Retina (tissue), 1 donor: ENCODE data around the gene PRKCQ.
A peak's percentile ranks its signal among the peaks of the same experiment; 100 is the strongest.
"Not testable (repeated sequence)": the region's sequence is repeated elsewhere in the genome, so short reads cannot be mapped to it uniquely, and the experiment has no call there.

Experiments used
- DNase-seq: peaks from one replicate; pipeline ENCODE4 v3.0.0-alpha.2; 2016

PRKCQ gene

DNA sequence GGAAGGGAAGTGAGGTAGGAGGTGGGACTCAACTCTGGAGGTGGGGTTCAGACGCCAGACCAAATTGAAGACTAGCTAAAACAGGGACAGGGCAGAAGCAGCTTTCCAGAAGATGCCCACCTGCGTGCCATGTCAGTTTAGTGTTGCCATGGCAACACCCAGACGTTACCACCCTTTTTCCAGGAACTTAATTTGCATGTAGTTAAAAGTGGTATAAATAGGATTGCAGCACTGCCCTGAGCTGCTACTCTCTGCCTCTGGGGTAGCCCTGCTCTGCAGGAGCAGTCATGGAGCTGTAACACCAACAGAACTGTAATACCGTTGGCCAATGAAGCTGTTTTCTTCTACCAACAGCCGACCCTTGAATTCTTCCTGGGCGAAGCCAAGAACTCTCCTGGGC is 93.8 kb downstream of the PRKCQ start:
- no peak for DNase-seq

DNA sequence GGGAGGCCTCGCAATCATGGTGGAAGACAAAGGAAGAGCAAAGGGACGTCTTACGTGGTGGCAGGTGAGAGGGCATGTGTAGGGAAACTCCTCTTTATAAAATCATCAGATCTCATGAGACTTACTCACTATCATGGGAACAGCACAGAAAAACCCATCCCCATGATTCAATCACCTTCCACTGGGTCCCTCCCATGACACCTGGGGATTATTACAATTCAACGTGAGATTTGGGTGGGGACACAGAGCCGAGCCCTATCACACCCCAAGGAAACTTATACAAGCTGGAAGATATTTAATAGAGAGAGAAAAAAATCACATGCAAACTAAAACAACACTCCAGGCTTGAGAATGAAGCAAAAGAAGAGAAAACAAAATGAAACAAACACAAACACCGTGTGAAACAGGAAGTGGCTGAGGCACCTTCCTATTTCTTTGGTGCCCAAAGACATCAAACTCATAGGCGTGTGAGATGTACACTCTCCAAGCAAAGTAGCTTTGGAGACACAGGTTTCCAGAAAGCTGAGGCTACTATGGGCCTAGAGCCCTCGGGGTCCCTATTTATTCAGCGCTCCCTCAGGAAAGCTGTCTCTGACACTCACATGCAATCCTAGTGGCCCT is 97.2 kb downstream of the PRKCQ start:
- no peak for DNase-seq

DNA sequence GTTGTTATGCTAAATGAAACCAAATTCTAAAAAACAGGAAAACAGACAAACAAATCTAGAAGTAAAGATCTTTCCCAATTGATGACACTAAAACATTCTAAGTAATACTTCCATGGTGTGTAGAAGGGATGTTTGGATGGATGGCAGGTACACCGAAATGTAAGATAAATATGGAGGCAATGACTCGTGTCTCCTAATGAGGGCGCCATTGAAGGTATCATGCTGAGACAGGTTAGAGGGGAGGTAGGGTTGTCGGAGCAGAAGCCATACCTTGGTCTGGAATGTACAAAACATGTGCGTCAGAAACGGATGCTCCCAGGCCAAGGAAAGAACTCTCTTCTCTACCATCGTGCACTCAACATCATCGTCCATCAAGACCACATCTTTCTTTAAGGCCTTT is 101.4 kb downstream of the PRKCQ start:
- DNase-seq: no peak

DNA sequence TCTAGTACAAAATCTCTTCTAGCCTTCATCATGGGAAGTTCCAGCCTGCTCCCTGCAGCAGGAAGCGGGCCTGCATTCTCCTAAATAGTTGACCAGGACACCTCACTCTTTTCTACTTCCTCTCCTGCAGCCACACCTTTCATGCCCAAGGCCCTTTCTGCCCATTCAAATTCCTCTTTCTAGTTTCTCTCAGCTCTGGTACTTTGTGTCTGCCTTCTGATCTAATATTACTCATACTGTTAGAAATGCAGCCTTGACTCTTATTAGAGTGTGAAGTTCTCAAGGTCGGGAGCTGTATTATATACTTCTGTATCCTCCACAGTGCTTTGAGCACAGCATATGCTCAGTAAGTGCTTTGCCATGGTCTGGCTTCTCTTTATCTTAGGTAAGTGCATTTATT is 103.1 kb downstream of the PRKCQ start:
- no peak for DNase-seq

DNA sequence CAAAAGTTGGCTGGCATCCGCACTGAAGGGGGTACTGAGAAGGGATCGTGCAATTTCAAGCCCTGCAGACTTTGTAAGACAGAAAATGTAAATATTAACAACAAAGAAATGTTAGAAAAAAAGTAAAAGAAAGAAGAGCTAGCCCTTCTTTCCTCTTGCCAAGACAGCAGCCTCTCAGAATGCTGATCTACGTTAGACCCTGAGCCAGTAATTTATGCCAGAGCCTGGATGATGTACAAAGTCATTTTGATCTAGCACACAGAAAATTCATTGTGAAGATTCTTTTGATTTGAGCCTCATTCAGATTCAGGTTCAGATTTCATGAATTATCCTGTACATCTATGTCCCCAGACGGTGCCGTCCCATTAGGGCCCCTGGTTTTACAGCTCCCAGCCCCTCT is 105.2 kb downstream of the PRKCQ start:
- DNase-seq: no peak

DNA sequence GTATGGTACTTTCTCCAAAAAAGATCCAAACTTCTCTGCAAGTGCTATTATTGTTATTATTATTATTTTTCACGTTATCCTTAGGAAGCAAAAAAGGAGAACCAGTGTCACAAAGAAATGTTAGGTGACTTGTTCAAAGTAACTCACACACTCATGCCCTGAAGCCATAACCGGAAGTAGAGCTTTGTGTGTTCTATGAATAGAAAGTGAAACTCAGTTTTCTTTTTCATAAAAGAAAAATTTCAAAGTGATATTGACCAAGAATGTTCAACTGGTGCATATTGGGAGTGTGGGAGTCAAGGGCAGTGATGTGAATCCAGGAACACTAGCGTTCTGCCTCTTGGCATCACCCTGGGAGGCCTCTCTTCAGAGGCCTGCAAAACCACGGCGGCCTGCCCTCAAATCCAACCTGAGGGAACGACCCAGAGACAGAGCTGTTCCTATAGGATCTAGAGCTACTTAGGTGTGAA is 106.1 kb downstream of the PRKCQ start:
- no peak for DNase-seq

DNA sequence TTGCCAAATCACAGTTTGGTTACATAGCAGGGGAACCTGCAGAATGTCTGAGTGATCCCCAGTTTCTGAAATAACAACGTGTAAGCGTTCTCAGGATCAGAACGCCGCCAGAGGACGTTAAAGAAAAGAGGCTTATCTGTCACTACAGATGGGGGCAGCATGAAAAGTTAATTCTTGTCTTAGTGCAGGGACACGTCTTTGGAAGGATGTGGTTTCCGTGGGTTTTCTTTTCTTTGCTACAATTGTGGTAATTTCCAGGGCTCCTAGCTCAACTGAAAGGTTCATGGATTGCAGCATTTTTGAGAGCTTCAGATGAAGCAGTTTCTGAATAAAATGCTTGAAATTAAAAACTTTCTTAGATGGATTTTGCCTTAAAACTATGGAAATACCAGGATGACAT is 106.6 kb downstream of the PRKCQ start:
- no peak for DNase-seq

DNA sequence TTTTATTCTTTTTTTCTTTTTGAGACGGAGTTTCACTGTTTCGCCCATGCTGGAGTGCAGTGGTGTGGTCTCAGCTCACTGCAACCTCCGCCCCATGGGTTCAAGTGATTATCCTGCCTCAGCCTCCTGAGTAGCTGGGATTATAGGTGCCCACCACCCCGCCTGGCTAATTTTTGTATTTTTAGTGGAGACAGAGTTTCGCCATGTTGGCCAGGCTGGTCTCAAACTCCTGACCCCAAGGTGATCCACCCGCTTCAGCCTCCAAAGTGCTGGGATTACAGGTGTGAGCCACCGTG is 107.4 kb downstream of the PRKCQ start:
- DNase-seq: not testable (repeated sequence)

DNA sequence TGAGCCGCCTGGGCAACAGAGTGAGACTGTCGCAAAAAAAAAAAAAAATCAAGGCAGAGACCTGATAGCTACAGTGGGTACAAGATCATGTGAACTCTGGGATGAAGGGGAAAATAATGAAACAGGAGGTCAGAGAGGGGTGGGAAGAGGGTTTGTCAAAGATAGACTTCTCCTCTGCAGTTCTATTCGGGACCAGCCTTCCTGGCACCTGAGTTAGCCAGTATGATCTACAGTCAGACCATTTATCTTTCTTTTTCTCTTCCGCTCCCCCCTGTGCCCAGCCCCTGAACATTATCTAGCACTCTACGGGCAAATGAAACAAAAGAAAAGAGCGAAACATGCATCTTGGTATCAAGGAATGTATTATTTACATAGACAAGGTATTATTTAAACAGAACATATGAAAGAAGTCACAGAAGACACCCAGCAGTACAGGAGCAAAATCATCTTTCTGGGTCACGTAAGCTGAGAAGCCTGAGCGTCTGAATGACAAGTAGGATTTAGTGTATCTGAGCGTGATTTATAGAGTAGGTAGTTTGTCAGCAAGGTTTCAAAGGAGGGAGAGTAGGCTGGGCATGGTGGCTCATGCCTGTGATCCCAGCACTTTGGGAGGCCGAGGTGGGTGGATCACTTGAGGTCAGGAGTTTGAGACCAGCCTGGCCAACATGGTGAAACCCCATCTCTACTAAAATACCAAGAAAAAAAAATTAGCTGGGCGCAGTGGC is 109.0 kb downstream of the PRKCQ start:
- no peak for DNase-seq

DNA sequence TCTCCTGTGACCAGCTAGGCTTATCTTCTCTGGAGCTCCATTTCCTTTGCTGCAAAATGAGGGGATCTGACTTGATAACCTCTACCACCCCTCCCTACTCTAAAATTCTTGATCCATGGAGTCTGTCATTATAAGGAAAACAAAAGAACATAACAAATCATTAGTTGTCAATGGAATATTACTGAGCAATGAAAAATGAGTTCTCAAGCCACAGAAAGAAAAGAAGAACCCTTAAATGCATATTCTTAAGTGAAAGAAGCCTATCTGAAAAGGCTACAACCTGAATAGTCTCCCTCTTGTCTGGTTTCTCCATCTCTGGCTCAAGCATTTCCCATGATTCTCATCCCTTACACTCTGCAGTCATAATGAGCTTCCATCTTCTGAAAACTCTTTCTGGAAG is 110.4 kb downstream of the PRKCQ start:
- DNase-seq: no peak

DNA sequence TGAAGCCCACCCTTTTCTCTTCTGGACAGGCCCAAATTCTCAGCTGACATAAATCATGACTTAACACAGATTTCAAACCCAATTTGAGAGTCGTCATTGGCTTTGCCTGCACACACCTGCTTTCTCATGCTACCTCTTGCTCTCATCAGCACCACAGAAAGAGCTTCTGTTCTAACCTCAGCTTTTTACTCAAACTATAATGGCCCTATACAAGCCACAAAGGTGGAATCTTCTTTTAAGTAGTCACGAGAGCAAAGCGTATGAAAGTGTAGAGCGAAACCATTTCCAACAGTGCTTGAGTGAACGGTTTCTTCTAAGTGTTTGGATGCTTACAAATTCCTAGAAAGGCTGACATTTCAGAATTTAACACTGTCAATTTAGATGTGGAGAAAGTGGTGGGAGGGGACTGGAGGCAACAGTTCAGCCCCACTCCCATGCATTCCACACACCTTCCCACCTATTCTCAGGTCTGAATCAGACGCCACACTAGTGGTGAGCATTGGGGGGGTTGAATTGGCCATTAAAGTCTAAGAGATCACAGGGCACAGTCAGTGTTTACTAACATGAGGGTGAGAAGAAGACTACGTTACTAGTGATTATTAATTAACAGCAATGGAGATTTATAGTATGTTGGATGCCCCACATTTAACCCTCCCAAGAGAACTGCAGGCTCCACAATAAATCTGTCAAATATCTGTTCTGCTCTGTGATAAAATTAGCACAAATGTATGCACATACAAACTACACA is 114.0 kb downstream of the PRKCQ start:
- no peak for DNase-seq

DNA sequence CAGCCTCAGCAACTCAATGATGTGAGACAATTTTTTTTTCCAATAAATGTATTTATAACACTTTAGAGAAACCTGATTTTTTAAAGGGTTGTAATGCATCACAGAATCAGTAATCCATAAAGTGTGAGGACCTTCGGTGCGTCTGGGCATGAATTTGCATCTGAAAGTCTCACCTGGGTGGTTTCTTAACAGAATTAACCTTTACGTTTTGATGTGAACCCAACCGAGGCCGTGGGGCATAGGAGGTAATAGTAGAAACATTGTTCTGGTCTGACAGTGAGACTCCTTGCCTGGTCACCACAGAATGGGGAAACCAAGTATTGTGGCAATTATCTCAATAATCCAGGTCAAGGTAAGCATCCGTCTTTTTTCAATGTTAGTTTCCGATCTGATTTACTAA is 114.6 kb downstream of the PRKCQ start:
- DNase-seq: no peak

DNA sequence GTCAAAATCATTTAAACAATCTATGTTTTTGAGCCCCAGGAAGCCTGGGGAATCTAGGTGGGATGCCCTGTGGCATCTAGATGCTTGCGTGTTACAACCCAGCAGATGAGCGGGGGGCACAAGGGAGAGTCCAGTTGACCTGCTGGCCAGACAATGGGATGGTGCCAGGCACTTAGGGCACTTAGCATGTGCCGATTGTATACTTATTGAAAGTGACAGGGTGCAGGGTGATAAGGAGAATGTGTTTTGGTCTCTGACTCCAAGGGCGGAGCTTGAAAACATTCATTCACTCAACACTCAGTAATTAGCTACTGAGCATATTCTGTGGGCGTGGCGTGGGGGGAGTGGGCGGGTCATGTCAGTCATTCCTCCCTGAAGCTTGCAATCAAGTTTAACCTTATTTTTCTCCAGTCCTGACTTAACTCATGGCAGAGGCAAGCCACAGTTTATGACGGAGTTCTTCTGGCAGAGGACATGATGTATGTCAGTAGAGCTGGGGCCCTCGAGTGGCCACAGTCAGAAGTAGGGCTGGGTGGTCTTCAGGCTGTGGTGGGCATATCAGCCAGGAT is 115.1 kb downstream of the PRKCQ start:
- no peak for DNase-seq

DNA sequence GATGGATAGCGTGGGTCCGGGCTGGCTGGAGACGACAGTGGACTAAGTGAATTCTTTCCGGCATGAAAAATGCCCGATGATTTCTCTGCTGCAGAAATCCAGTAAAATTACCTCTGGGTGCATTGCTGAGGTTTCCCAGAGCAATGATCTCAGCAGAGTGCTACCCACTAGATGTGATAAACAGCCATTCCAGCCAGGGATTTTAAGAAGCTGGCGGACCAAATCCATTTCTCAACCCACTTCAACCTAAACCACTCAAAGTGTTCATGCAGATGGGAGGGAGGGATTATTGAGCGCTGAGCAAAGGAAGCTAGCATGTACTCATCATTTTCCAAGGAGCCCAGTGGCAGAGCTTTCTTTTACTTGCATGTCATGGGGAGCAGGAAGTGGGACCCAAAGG is 116.7 kb downstream of the PRKCQ start:
- no peak for DNase-seq

DNA sequence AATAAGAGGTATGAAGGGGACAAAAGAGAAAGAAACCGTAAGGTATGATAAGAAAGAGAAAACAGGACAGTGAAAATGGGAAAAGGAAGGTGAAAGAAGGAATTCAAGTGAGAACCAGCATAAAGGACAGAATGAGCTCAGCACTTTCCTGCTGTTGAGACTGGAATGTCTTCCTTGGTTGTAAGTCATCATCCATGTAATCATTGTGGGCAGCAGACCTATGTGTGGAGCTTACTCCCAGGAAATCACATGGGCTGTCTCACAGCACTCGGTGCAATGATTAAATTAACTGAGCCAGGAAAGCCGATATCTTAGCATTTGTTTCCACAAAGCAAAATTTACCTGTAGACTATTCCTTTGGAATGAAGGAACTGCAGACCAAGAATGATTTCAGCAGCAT is 118.1 kb downstream of the PRKCQ start:
- no peak for DNase-seq

DNA sequence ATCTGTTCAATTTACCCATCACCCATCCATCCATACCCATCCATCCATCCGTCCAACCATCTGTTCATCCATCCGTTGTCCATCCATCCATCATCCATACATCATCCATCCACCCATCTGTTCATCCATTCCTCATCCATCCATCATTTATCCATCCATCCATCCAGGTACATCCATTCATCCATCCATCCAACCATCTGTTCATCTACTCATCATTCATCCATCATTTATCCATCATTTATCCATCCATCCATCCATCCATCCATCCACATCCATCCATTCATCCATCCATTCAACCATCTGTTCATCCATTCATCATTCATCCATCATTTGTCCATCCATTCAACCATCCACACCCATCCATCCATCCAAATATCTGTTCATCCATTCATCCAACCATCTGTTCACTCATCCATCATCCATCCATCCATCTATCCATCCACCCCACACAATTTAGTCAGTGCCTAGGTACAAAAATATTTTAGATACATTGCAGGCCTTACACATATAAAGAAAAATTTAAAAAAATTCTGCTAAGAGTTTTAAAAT is 119.1 kb downstream of the PRKCQ start:
- DNase-seq: no peak

DNA sequence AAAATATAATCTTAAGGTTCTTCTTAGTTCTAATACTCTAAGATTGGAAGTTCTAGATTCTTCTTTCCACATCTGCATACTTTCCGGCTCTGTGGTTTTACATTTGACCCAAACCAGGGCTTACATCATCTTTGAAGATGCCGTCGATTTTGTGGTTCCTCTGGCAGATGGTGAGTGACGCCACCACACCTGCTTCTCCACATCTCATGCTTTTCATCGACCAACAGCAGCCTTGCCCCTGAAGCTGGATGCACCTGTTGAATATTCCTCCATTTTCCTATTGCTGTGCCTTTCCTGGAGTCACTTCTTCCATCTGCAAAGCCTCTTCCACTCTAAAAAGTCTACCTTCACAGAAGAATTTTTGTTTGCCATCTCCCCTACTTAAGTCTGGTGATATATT is 121.3 kb downstream of the PRKCQ start:
- DNase-seq: no peak

DNA sequence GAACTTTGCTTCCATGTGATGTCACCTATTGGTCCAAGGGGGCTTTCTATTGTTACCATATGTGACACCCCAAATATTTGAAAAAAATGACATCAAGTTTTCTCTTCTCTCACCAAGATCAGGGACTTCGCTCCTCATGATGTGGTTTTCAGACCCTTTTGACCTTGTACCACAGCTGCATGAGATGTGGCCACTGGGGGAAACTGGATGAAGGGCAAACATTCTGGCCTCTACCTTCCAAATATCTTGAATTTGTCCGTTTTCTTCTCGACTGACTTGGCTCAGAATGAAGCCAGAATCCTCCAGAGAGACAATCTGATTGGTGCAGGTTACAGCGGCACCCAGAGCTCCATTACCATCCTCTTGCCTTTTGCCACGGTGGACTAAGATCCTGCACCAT is 122.7 kb downstream of the PRKCQ start:
- no peak for DNase-seq

DNA sequence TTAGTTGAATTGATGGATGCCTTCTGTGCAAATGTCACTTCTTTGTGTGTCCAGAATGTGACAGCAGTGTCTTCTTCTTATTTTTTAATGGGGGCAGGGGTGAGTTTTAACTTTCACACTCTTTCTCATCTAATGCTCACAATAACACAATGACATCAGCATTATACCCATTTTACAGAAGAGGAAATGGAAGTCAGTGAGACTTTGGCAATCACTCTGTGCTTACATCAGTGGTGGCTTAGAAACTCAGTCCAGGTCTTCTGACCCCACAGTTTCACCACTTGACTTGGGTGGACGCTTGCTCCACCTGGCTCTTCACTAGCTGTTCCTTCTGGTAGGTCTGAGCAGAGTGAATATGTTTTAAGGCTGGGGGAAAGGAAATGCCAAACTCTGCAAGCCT is 124.0 kb downstream of the PRKCQ start:
- DNase-seq: no peak

DNA sequence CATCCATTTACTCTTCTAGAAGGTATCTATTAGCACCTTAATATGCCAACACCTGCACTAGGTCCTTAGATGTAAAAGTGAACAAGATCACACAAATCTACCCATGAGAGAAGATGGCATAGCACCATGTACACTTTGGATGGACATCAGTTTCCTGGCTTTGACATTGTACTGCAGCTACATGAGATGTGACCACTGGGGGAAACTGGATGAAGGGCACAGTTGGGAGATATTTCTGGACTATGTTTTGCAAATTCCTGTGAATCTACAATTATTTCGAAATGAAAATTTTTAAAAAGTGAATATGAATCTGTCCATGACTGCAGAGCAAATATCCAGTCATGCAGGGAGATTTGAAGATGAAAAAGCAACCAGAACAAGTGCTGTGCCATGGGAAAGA is 124.5 kb downstream of the PRKCQ start:
- DNase-seq: no peak

DNA sequence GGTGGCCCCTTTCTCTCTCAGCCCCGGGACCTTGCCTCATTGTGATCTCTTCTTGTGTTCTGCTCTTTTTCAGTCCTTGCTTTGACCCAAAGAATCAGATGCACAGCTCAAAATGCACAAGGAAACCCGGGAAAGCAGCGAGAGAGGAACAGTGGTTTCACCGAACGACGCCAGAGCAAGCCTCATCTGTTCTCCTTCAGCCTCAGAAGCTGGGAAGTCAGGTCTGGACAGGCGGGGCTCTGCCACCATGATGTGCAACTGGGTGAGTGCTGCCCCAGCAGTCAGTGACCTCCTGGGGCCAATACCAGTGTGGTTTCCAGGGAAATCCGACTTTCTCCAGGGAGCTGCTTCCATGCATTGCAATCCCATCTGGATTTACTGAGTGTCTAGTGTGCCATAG is 133.4 kb downstream of the PRKCQ start:
- DNase-seq: no peak

DNA sequence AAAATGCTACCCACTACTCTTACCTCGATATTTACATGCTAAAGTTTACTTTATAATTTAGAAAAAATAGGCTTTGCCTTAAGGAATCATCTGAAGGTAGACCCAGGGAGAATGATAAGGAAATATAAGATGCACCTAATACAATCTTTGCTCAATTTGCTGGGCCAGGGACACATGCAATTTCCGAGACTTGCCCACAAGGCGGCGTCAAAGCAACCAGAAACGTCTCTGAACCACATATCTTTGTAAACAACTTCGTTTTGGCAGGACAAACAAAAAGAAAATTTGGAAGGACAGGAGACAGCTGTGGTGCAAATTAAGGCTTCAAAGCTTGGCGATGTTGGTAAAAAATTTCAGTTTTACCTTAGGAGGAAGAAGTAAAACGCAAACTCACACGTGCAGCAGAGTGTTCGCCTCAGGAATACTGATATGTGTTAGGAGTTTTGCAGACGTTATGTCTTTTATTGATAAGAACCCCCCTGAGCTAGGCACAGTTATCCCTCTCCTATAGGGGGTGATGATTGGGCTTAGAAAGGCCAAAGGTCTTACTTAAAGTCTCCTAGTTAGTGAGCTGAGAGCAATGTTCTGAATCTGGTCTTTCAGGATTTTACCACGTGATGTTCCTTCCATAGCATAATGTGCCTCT is 134.3 kb downstream of the PRKCQ start:
- peak; percentile 52 for DNase-seq

DNA sequence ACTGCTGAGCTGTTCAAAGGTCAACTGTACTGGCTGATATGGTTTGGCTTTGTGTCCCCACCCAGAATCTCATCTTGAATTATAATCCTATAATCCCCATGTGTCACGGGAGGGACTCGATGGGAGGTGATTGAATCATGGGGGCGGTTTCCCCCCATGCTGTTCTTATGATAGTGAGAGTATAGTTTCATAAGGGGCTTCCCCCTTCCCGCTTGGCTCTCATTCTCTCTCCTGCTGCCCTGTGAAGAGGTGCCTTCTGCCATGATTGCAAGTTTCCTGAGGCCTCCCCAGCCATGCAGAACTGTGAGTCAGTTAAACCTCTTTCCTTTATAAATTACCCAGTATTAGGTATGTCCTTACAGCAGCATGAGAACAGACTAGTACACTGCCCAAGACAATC is 140.2 kb downstream of the PRKCQ start:
- DNase-seq: not testable (repeated sequence)
